ENCODE data around the gene AGBL2.

AGBL2 gene

DNA sequence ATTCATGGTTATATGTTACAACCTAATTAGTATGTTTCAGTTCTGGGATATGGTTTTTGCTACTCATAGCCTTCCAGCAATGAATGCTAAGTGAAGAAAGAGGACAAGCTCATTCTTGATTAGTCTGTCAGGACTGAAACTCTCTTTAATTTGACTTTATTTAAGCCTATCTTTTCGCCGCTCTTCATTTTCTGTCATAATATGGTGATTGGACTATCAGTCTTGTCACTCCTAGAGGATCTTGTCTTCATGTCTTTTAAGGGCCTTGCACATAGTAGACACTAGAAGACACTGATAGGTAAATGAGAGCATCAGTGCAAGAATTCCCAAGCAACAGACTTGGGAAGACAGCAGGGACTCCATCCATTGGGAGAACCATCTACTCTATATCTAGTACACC lies 53.9 kb downstream of the AGBL2 start:
- TF ChIP-seq CTCF (IDR thresholded peaks at IDR 0.05; ENCODE audit: low read depth, low read length): no peak
- H3K4me3 ChIP-seq (ENCODE audit: low read depth, low read length): no peak overlapping the region

GRCh38 chr11:47659276-47659675 lies 55.9 kb downstream of the AGBL2 start:
- no peak overlapping the region for H3K4me3 ChIP-seq (ENCODE audit: low read depth, low read length)
- TF ChIP-seq CTCF (IDR thresholded peaks at IDR 0.05; ENCODE audit: low read depth, low read length): no peak

DNA sequence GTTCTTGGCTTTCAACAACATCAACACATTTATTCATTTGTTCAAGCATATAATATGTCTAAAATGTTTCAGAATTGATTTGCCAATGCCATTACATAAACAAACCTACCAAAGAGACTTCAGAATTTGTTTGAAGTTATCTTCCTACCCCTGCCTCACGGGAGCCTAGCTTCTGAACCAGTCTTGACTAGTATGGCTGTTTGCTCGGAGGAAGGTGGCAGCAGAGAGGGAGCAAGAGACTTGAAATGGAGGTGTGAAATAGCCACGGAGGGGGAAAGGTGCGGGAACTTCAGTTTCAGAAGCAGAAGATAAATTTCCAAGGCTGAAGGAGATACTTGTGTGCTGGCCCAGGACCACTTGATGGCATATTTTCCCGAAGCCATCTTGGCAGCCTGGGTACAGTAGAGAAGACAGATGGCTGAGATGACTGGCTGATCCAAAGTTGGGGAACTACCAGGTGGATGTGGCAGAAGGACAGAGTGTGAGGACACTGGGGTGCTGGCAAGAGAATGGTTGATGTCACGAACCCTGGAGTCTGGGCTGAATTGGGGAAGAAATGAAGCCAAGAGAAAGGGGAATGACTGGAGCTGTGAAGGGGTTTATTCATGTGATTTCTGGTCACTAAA lies 58.8 kb downstream of the AGBL2 start:
- no peak overlapping the region for H3K4me3 ChIP-seq (ENCODE audit: low read depth, low read length)
- no peak for TF ChIP-seq CTCF (IDR thresholded peaks at IDR 0.05; ENCODE audit: low read depth, low read length)

- no peak for TF ChIP-seq CTCF (IDR thresholded peaks at IDR 0.05; ENCODE audit: low read depth, low read length)
- no peak overlapping the region for H3K4me3 ChIP-seq (ENCODE audit: low read depth, low read length)
These were observed 63.2 kb downstream of the AGBL2 start for GRCh38 chr11:47651818-47652469.

DNA sequence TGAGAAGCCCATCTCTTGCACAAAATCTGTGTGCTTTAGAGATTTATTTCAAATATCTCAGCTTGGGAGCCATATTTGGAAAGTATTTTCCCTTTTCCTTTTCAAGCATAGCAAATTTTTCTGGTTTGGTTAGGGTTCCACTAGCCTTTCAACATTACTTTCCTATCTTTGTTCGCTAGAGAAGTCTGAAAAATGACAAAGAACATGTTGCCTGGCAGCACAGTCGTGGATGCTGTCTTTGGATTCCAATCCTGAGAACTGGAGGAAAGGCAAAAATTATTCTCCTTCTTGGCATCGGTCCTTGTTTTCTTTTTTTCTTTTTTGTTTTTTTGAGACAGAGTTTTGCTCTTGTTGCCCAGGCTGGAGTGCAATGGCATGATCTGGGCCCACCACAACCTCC lies 65.9 kb downstream of the AGBL2 start:
- TF ChIP-seq CTCF (IDR thresholded peaks at IDR 0.05; ENCODE audit: low read depth, low read length): no peak
- H3K4me3 ChIP-seq (ENCODE audit: low read depth, low read length): no peak overlapping the region

DNA sequence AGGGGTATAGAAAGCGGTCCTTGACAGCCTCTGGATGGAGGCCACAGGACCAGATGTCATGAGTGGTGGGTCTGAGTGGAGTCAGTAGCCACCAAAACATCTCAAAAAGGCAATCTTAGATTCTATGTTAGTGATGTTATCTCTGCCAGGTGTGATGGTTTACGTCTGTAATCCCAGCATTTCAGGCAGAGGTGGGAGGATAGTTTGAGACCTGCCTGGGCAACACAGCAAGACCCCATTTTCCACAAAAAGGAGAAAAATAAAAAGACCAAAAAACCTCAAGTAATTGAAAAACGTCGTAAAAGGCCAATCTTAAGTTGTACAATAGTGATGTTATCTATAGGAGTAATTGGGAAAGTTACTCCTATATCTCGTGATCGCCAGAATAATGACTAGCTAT lies 69.2 kb downstream of the AGBL2 start:
- no peak overlapping the region for H3K4me3 ChIP-seq (ENCODE audit: low read depth, low read length)
- TF ChIP-seq CTCF (IDR thresholded peaks at IDR 0.05; ENCODE audit: low read depth, low read length): no peak

DNA sequence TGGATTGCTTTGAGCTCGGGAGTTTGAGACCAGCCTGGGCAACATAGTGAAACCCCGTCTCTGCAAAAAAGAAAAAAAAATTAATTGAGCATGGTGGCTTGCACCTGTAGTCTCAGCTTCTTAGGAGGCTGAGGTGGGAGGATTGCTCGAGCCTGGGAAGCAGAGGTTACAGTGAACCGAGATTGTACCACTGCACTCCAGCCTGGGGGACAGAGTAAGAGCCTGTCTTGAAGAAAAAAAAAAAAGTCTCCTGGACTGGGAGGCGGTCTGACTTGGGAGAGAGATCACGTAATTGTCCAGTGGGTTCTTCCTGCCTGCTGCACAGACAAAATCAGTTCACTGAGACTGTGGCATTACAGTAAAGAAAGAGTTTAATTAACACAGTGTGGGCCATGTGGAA lies 69.7 kb downstream of the AGBL2 start:
- TF ChIP-seq CTCF (IDR thresholded peaks at IDR 0.05; ENCODE audit: low read depth, low read length): no peak
- H3K4me3 ChIP-seq (ENCODE audit: low read depth, low read length): no peak overlapping the region
